ENCODE measurements around the gene ABCD1. TPM values are rescaled to one million over a fixed set of nuclear protein-coding genes. Genes with fewer than 3 reads are reported as not detected.
"Not testable (repeated sequence)": the region's sequence is repeated elsewhere in the genome, so short reads cannot be mapped to it uniquely, and the experiment has no call there.

ABCD1 gene
- 21.5 and 22.9 TPM in 2 replicates for polyA plus RNA-seq (2013)

- H3K79me2 ChIP-seq (ENCODE audit: control insufficient read depth, insufficient read depth, low read length, poor library complexity) = peaks cover 14% of the 10 kb centered on the region
- peak within 1 kb of the TSS; percentile 78 for H2BK120ac ChIP-seq (ENCODE audit: insufficient read depth, low read length, poor library complexity)
- peak within 1 kb of the TSS; percentile 75 for H2BK5ac ChIP-seq (ENCODE audit: low read depth, low read length, poor library complexity)
- peak; percentile 82 to 90 for DNase-seq
- peak within 1 kb of the TSS; percentile 75 for H4K8ac ChIP-seq (ENCODE audit: low read depth, low read length)
- peak within 1 kb of the TSS; percentile 61 for H2BK12ac ChIP-seq (ENCODE audit: low read length)
- peak within 1 kb of the TSS; percentile 49 for H3K4ac ChIP-seq (ENCODE audit: low read depth, low read length)
- no peak within 1 kb of the TSS for H3K23ac ChIP-seq (ENCODE audit: low read length)
- peak within 1 kb of the TSS; percentile 68 for H3K14ac ChIP-seq (ENCODE audit: low read length)
- peaks cover 31% of the 10 kb centered on the region in 2 experiments for H3K4me1 ChIP-seq (ENCODE audit: control insufficient read depth in 1 of 2, insufficient read depth in 2 of 2, low read length in 2 of 2)
- peak within 1 kb of the TSS; percentile 84 for H4K91ac ChIP-seq (ENCODE audit: low read depth, low read length)
- H4K12ac ChIP-seq (ENCODE audit: low read depth, low read length) = peak within 1 kb of the TSS; percentile 60
- WGBS (ENCODE audit: extremely low coverage, insufficient coverage, insufficient read length) = no CpG with 5 or more reads among the region's 88 CpGs
- peak within 1 kb of the TSS; percentile 78 for H3K4me3 ChIP-seq (ENCODE audit: low read depth, low read length)
- H2AK5ac ChIP-seq (ENCODE audit: low read length) = peak within 1 kb of the TSS; percentile 89
- peak within 1 kb of the TSS; percentile 88 for H3K27ac ChIP-seq (ENCODE audit: low read depth, low read length)
- H3K9me3 ChIP-seq (ENCODE audit: insufficient read depth, low read depth, low read length) = no peaks in the 10 kb centered on the region
- H3K79me1 ChIP-seq (ENCODE audit: low read length) = peaks cover 37% of the 10 kb centered on the region
- H3K4me2 ChIP-seq (ENCODE audit: low read length) = peak within 1 kb of the TSS; percentile 78
- peak within 1 kb of the TSS; percentile 64 for H2AFZ ChIP-seq (ENCODE audit: insufficient read depth, low read length, poor library complexity)
- H3K27me3 ChIP-seq (ENCODE audit: insufficient read depth, low read length) = no peaks in the 10 kb centered on the region
- H3K36me3 ChIP-seq (ENCODE audit: control insufficient read depth in 1 of 2, insufficient read depth in 2 of 2, low read length in 2 of 2) = peaks cover 14 to 19% of the 10 kb centered on the region in 2 experiments
- peak within 1 kb of the TSS; percentile 93 for H3K9ac ChIP-seq (ENCODE audit: low read length)
- H3K18ac ChIP-seq (ENCODE audit: low read length) = peak within 1 kb of the TSS; percentile 68
Observed at GRCh38 chrX:153724252-153725038, at the start of gene ABCD1, which contains the start of gene BCAP31. ABCD1 (plus strand) TSS chrX:153724856; CDS start chrX:153725267, 411 bp downstream. BCAP31 (minus strand) TSS chrX:153724387; CDS start chrX:153723244, 1,143 bp downstream.

GRCh38 chrX:153681175-153681574 lies 43.5 kb upstream of the ABCD1 start:
- no peak overlapping the region for H3K4me2 ChIP-seq (ENCODE audit: low read length)
- no peaks in the 10 kb centered on the region for H3K79me2 ChIP-seq (ENCODE audit: control insufficient read depth, insufficient read depth, low read length, poor library complexity)
- no peak overlapping the region for H3K23ac ChIP-seq (ENCODE audit: low read length)
- H2BK5ac ChIP-seq (ENCODE audit: low read depth, low read length, poor library complexity) = no peak overlapping the region
- H3K4ac ChIP-seq (ENCODE audit: low read depth, low read length) = no peak overlapping the region
- H4K12ac ChIP-seq (ENCODE audit: low read depth, low read length) = no peak overlapping the region
- H3K4me3 ChIP-seq (ENCODE audit: low read depth, low read length) = no peak overlapping the region
- H4K91ac ChIP-seq (ENCODE audit: low read depth, low read length) = no peak overlapping the region
- no peaks in the 10 kb centered on the region for H3K9me3 ChIP-seq (ENCODE audit: insufficient read depth, low read depth, low read length)
- WGBS (ENCODE audit: extremely low coverage, insufficient coverage, insufficient read length) = no CpG with 5 or more reads among the region's 12 CpGs
- H3K79me1 ChIP-seq (ENCODE audit: low read length) = no peaks in the 10 kb centered on the region
- no peak overlapping the region for H4K8ac ChIP-seq (ENCODE audit: low read depth, low read length)
- peaks cover 6 to 7% of the 10 kb centered on the region in 2 experiments for H3K4me1 ChIP-seq (ENCODE audit: control insufficient read depth in 1 of 2, insufficient read depth in 2 of 2, low read length in 2 of 2)
- no peak overlapping the region for H3K27ac ChIP-seq (ENCODE audit: low read depth, low read length)
- no peak overlapping the region for H2AFZ ChIP-seq (ENCODE audit: insufficient read depth, low read length, poor library complexity)
- H3K14ac ChIP-seq (ENCODE audit: low read length) = no peak overlapping the region
- no peak for DNase-seq
- no peak overlapping the region for H3K18ac ChIP-seq (ENCODE audit: low read length)
- H2AK5ac ChIP-seq (ENCODE audit: low read length) = no peak overlapping the region
- no peak overlapping the region for H2BK120ac ChIP-seq (ENCODE audit: insufficient read depth, low read length, poor library complexity)
- no peak overlapping the region for H2BK12ac ChIP-seq (ENCODE audit: low read length)
- H3K9ac ChIP-seq (ENCODE audit: low read length) = no peak overlapping the region
- no peaks in the 10 kb centered on the region for H3K36me3 ChIP-seq (ENCODE audit: control insufficient read depth in 1 of 2, insufficient read depth in 2 of 2, low read length in 2 of 2)
- no peaks in the 10 kb centered on the region for H3K27me3 ChIP-seq (ENCODE audit: insufficient read depth, low read length)

GRCh38 chrX:153683486-153683885 lies 41.2 kb upstream of the ABCD1 start:
- H3K14ac ChIP-seq (ENCODE audit: low read length); H3K9ac ChIP-seq (ENCODE audit: low read length); H4K91ac ChIP-seq (ENCODE audit: low read depth, low read length); H3K27me3 ChIP-seq (ENCODE audit: insufficient read depth, low read length); H2AFZ ChIP-seq (ENCODE audit: insufficient read depth, low read length, poor library complexity); H3K27ac ChIP-seq (ENCODE audit: low read depth, low read length); H4K12ac ChIP-seq (ENCODE audit: low read depth, low read length); H3K4me2 ChIP-seq (ENCODE audit: low read length); H3K9me3 ChIP-seq (ENCODE audit: insufficient read depth, low read depth, low read length); H3K18ac ChIP-seq (ENCODE audit: low read length); H3K23ac ChIP-seq (ENCODE audit: low read length); H3K4me3 ChIP-seq (ENCODE audit: low read depth, low read length); H2BK5ac ChIP-seq (ENCODE audit: low read depth, low read length, poor library complexity); H3K4ac ChIP-seq (ENCODE audit: low read depth, low read length); H3K79me2 ChIP-seq (ENCODE audit: control insufficient read depth, insufficient read depth, low read length, poor library complexity); H2AK5ac ChIP-seq (ENCODE audit: low read length); H2BK120ac ChIP-seq (ENCODE audit: insufficient read depth, low read length, poor library complexity); H3K79me1 ChIP-seq (ENCODE audit: low read length); H4K8ac ChIP-seq (ENCODE audit: low read depth, low read length); H2BK12ac ChIP-seq (ENCODE audit: low read length); H3K36me3 ChIP-seq (ENCODE audit: control insufficient read depth in 1 of 2, insufficient read depth in 2 of 2, low read length in 2 of 2); DNase-seq: not testable (repeated sequence)
- no CpG with 5 or more reads among the region's 8 CpGs for WGBS (ENCODE audit: extremely low coverage, insufficient coverage, insufficient read length)
- H3K4me1 ChIP-seq (ENCODE audit: control insufficient read depth in 1 of 2, insufficient read depth in 2 of 2, low read length in 2 of 2) = peaks cover 12 to 17% of the 10 kb centered on the region in 2 experiments

GRCh38 chrX:153684467-153685155 lies 40.0 kb upstream of the ABCD1 start:
- no peak overlapping the region for H3K14ac ChIP-seq (ENCODE audit: low read length)
- no peaks in the 10 kb centered on the region for H3K27me3 ChIP-seq (ENCODE audit: insufficient read depth, low read length)
- H2BK120ac ChIP-seq (ENCODE audit: insufficient read depth, low read length, poor library complexity) = no peak overlapping the region
- peaks cover 12 to 17% of the 10 kb centered on the region in 2 experiments for H3K4me1 ChIP-seq (ENCODE audit: control insufficient read depth in 1 of 2, insufficient read depth in 2 of 2, low read length in 2 of 2)
- no peaks in the 10 kb centered on the region for H3K9me3 ChIP-seq (ENCODE audit: insufficient read depth, low read depth, low read length)
- no peaks in the 10 kb centered on the region for H3K36me3 ChIP-seq (ENCODE audit: control insufficient read depth in 1 of 2, insufficient read depth in 2 of 2, low read length in 2 of 2)
- H3K79me1 ChIP-seq (ENCODE audit: low read length) = peaks cover 3% of the 10 kb centered on the region
- no peak overlapping the region for H2AK5ac ChIP-seq (ENCODE audit: low read length)
- H4K8ac ChIP-seq (ENCODE audit: low read depth, low read length) = peak overlapping the region; percentile 4
- H3K18ac ChIP-seq (ENCODE audit: low read length) = no peak overlapping the region
- H4K12ac ChIP-seq (ENCODE audit: low read depth, low read length) = no peak overlapping the region
- no peak overlapping the region for H2BK5ac ChIP-seq (ENCODE audit: low read depth, low read length, poor library complexity)
- no peaks in the 10 kb centered on the region for H3K79me2 ChIP-seq (ENCODE audit: control insufficient read depth, insufficient read depth, low read length, poor library complexity)
- H4K91ac ChIP-seq (ENCODE audit: low read depth, low read length) = no peak overlapping the region
- no peak overlapping the region for H3K4ac ChIP-seq (ENCODE audit: low read depth, low read length)
- H2BK12ac ChIP-seq (ENCODE audit: low read length) = no peak overlapping the region
- no peak overlapping the region for H3K23ac ChIP-seq (ENCODE audit: low read length)
- no peak overlapping the region for H3K4me3 ChIP-seq (ENCODE audit: low read depth, low read length)
- DNase-seq = no peak
- no peak overlapping the region for H3K27ac ChIP-seq (ENCODE audit: low read depth, low read length)
- H3K4me2 ChIP-seq (ENCODE audit: low read length) = no peak overlapping the region
- no CpG with 5 or more reads among the region's 21 CpGs for WGBS (ENCODE audit: extremely low coverage, insufficient coverage, insufficient read length)
- no peak overlapping the region for H3K9ac ChIP-seq (ENCODE audit: low read length)
- H2AFZ ChIP-seq (ENCODE audit: insufficient read depth, low read length, poor library complexity) = no peak overlapping the region

Data from trophoblast cell (in vitro differentiated cells and primary cell).